ENCODE results near the gene FOXI1.

The FOXI1 gene

DNA sequence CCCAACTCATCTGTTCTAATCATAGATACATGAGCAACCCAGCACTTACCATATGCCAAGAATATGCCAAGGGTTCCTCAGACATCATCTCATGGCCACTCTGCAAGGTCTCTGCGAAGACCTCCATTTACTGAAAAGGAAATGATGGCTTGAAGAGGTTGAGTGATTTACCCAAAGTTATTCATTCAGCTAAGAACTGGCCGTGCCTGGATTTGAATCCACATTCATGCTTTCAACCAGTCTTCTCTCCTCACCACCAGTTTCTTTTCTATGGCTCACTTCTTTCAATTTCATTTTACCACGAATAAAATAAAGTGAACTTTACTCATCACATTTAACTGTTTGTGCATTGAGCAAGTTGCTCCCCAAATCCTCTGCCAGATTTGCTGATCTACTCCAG, 27.2 kb upstream of the FOXI1 start:
- H3K4me3 ChIP-seq (ENCODE audit: low read depth, low read length) = no peak overlapping the region
- TF ChIP-seq, protein P1, sequence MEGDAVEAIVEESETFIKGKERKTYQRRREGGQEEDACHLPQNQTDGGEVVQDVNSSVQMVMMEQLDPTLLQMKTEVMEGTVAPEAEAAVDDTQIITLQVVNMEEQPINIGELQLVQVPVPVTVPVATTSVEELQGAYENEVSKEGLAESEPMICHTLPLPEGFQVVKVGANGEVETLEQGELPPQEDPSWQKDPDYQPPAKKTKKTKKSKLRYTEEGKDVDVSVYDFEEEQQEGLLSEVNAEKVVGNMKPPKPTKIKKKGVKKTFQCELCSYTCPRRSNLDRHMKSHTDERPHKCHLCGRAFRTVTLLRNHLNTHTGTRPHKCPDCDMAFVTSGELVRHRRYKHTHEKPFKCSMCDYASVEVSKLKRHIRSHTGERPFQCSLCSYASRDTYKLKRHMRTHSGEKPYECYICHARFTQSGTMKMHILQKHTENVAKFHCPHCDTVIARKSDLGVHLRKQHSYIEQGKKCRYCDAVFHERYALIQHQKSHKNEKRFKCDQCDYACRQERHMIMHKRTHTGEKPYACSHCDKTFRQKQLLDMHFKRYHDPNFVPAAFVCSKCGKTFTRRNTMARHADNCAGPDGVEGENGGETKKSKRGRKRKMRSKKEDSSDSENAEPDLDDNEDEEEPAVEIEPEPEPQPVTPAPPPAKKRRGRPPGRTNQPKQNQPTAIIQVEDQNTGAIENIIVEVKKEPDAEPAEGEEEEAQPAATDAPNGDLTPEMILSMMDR (IDR thresholded peaks at IDR 0.05; ENCODE audit: low read depth, low read length) = no peak

DNA sequence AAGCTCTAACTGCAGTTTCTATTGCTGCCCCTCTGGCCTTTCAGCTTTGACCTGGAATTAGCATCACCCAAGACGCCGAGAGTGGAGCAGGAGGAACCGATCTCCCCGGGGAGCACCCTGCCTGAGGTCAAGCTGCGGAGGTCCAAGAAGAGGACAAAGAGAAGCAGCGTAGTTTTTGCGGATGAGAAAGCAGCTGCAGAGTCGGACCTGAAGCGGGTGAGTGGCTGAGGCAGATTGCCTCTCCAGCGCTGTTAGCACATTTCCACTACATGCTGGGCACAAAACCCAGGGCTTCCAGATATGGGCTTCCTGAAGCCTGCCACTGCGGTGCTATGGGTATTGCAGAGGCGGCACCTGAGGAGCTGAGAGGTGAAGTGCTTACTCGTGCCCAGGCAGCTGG, 26.8 kb upstream of the FOXI1 start:
- TF ChIP-seq, protein P1 (IDR thresholded peaks at IDR 0.05; ENCODE audit: low read depth, low read length) = no peak
- no peak overlapping the region for H3K4me3 ChIP-seq (ENCODE audit: low read depth, low read length)

DNA sequence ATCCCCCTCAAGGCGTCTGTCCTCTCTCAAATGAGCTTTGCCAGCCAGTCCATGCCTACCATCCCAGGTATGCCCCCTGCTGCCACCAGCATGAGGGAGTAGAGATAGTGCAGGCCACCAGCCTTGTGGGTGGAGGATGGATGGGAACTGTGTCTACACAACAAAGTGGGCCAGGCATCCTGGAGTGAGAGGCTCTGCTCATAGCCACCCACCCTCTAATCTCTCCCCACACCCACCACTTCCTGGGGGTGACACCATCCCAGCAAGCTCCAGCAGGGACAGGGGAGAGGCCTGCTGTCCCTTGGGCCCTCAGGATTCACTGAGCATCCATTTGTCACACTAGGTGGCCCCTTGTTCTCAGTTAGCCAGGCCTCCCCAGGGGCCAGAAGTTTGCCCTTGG, 25.5 kb upstream of the FOXI1 start:
- TF ChIP-seq, protein P1 (IDR thresholded peaks at IDR 0.05; ENCODE audit: low read depth, low read length) = no peak

DNA sequence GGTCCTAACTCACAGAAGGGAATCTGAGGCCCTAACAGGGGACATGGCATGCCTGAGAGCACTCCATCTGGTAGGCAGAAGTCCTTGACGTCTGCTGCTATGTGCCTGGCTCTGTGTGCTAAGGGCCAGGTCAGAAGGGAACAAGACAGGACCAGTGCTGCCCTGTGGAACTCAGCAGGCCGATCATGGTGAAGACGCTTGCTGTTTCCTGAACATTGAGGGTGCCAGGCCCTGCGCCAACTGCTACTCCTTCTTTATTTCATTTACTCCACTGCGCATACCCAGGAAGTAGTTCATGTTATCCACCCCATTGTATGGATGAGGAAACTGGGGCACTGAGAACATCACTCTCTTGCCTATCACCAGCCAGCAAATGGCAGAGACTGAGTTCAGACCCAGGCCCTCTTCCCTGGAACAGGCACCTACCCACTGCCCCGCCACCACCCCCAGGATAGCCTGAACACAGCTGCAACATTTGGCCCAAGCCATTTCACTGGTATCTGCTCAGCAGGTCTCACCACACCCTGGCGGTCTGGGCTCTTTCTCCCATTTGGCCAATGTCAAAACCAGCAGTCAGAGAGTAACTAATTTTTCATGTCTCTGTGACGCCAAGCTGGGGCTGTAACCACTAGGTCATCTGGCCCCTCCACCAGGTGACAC, 24.8 kb upstream of the FOXI1 start:
- TF ChIP-seq, protein P1 (IDR thresholded peaks at IDR 0.05; ENCODE audit: low read depth, low read length) = no peak
- H3K4me3 ChIP-seq (ENCODE audit: low read depth, low read length) = no peak overlapping the region

More for the DNA sequence above, 25.5 kb upstream of the FOXI1 start:
- no peak overlapping the region for H3K4me3 ChIP-seq (ENCODE audit: low read depth, low read length)

GRCh38 chr5:170081616-170082015, 24.1 kb upstream of the FOXI1 start:
- no peak overlapping the region for H3K4me3 ChIP-seq (ENCODE audit: low read depth, low read length)
- TF ChIP-seq, protein P1 (IDR thresholded peaks at IDR 0.05; ENCODE audit: low read depth, low read length) = no peak

- no peak overlapping the region for H3K4me3 ChIP-seq (ENCODE audit: low read depth, low read length)
Observed at GRCh38 chr5:170082701-170083100, 23.0 kb upstream of the FOXI1 start.

GRCh38 chr5:170087168-170087817, 18.4 kb upstream of the FOXI1 start:
- no peak overlapping the region for H3K4me3 ChIP-seq (ENCODE audit: low read depth, low read length)
- TF ChIP-seq, protein P1 (IDR thresholded peaks at IDR 0.05; ENCODE audit: low read depth, low read length) = no peak

More at GRCh38 chr5:170082701-170083100, 23.0 kb upstream of the FOXI1 start:
- TF ChIP-seq, protein P1 (IDR thresholded peaks at IDR 0.05; ENCODE audit: low read depth, low read length) = no peak

All from WI38 (cell line).